GM18508 (cell line): ENCODE data around the gene CGN.

ENCODE experiments used
- ATAC-seq: cut with Tn5 transposase; IDR thresholded peaks from one replicate; pipeline ENCODE4 v1.9.1; 2021; ENCODE audit warnings: moderate number of reproducible peaks; ENCODE audit not compliant: insufficient read depth, unreplicated experiment

Gene CGN

GRCh38 chr1:151583796-151584195 lies 72.6 kb downstream of the CGN start:
- no peak for ATAC-seq

DNA sequence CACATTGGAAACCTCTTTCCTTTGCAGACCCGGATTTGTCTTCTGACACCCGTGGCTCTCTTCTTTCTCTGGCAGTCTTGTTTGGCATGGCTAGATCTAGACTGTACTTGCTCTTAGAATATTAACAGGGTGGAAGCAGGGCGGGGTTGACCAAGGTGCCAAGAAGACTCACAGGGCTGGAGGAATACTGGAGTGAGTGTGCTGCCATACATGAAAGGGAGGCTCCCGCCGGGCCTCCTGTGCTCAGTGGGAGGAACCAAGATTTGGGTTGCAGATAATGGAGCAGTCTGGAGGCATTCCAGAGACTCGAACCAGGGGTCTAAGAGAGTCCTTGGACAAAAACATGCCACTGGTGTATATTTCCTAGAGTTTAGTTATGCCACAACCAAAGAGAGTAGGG lies 73.1 kb downstream of the CGN start:
- no peak for ATAC-seq

DNA sequence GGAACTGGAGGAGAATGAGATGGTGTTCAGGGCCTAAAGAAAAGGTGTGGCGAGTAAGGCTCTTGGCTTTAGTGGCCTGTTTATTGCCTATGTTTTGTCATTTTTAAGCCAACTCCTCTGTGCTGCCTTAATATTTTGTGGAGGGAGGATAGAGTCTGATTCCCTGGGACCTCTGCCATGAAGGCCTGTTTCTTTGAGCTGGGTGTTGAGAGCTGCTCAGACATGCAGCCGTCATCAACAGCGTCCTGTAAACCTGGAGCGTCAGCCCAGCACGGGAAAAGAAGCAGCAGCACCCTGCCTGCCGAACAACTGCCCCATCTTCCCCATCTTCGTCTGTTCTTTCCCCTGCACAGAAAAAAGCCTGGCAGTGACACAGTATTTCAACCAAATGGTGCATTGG lies 73.6 kb downstream of the CGN start:
- no peak for ATAC-seq

- no peak for ATAC-seq
Measured at GRCh38 chr1:151585622-151586021, 74.4 kb downstream of the CGN start.
